ENCODE results near the gene CSTPP1.
"Not testable (repeated sequence)": the region's sequence is repeated elsewhere in the genome, so short reads cannot be mapped to it uniquely, and the experiment has no call there.

Gene CSTPP1

GRCh38 chr11:47186076-47186699 lies 249.6 kb downstream of the CSTPP1 start, which contains the start of gene PACSIN3:
TSS of gene PACSIN3 (minus strand) at chr11:47186434. CDS start at chr11:47182727, 3,707 bp downstream.
- peak; percentile 80 for DNase-seq

GRCh38 chr11:47186700-47187695 lies 250.4 kb downstream of the CSTPP1 start:
- DNase-seq, result peak; percentile 78

- DNase-seq, result no peak
Measured at GRCh38 chr11:47187723-47188122, 251.2 kb downstream of the CSTPP1 start.

- no peak for DNase-seq
Measured at GRCh38 chr11:47188259-47188658, 251.7 kb downstream of the CSTPP1 start.

GRCh38 chr11:47189100-47189834 lies 252.7 kb downstream of the CSTPP1 start:
- no peak for DNase-seq

GRCh38 chr11:47191137-47191536 lies 254.6 kb downstream of the CSTPP1 start:
- DNase-seq, result not testable (repeated sequence)

GRCh38 chr11:47192111-47192510 lies 255.6 kb downstream of the CSTPP1 start:
- no peak for DNase-seq

GRCh38 chr11:47198161-47198560 lies 261.6 kb downstream of the CSTPP1 start:
- DNase-seq, result not testable (repeated sequence)

- no peak for DNase-seq
Measured at GRCh38 chr11:47201015-47201414, 264.5 kb downstream of the CSTPP1 start.

- no peak for DNase-seq
Measured at GRCh38 chr11:47202576-47202975, 266.0 kb downstream of the CSTPP1 start.

- no peak for DNase-seq
Measured at GRCh38 chr11:47204637-47204989, 268.1 kb downstream of the CSTPP1 start.

- not testable (repeated sequence) for DNase-seq
Measured at GRCh38 chr11:47206577-47206976, 270.0 kb downstream of the CSTPP1 start.

- DNase-seq, result no peak
Measured at GRCh38 chr11:47207459-47207858, 270.9 kb downstream of the CSTPP1 start.

GRCh38 chr11:47208008-47208552 lies 271.5 kb downstream of the CSTPP1 start:
- DNase-seq, result not testable (repeated sequence)

GRCh38 chr11:47208628-47209027 lies 272.1 kb downstream of the CSTPP1 start:
- no peak for DNase-seq

All from activated CD8-positive, alpha-beta memory T cell treated with anti-CD3 and anti-CD28 coated beads for 24 hours (primary cell).